NCI-H345 treated with DMSO at 0.1 percent for 48 hours (cell line): ENCODE data around the gene RAB31.

Experiments used
- DNase-seq: peaks from one replicate; lab custom pipeline; 2025; ENCODE audit not compliant: unreplicated experiment; lab: John Stamatoyannopoulos, UW

Gene RAB31

GRCh38 chr18:9858642-9859041 lies 150.5 kb downstream of the RAB31 start:
- DNase-seq, result no peak

- no peak for DNase-seq
Observed at GRCh38 chr18:9859232-9859631, 151.1 kb downstream of the RAB31 start.

GRCh38 chr18:9860682-9861081 lies 152.6 kb downstream of the RAB31 start:
- DNase-seq, result no peak

GRCh38 chr18:9861157-9861556 lies 153.1 kb downstream of the RAB31 start:
- DNase-seq, result no peak

GRCh38 chr18:9861933-9862332 lies 153.8 kb downstream of the RAB31 start:
- no peak for DNase-seq

GRCh38 chr18:9862686-9863085 lies 154.6 kb downstream of the RAB31 start:
- no peak for DNase-seq

GRCh38 chr18:9863282-9863681 lies 155.2 kb downstream of the RAB31 start:
- no peak for DNase-seq

GRCh38 chr18:9865764-9866490 lies 157.8 kb downstream of the RAB31 start:
- DNase-seq, result no peak

GRCh38 chr18:9866627-9867026 lies 158.5 kb downstream of the RAB31 start:
- no peak for DNase-seq

- DNase-seq, result no peak
Observed at GRCh38 chr18:9867071-9867594, 159.0 kb downstream of the RAB31 start.

- peak; percentile 37 for DNase-seq
Observed at GRCh38 chr18:9868857-9869714, 161.0 kb downstream of the RAB31 start.

GRCh38 chr18:9869715-9870430 lies 161.8 kb downstream of the RAB31 start:
- DNase-seq, result no peak

GRCh38 chr18:9870431-9871008 lies 162.4 kb downstream of the RAB31 start:
- DNase-seq, result no peak

- DNase-seq, result no peak
Observed at GRCh38 chr18:9871244-9871746, 163.2 kb downstream of the RAB31 start.

GRCh38 chr18:9872823-9873222 lies 164.7 kb downstream of the RAB31 start:
- DNase-seq, result no peak

GRCh38 chr18:9874728-9875127 lies 166.6 kb downstream of the RAB31 start:
- no peak for DNase-seq

GRCh38 chr18:9876212-9876866 lies 168.2 kb downstream of the RAB31 start:
- DNase-seq, result no peak

GRCh38 chr18:9876867-9877654 lies 169.0 kb downstream of the RAB31 start:
- no peak for DNase-seq

- DNase-seq, result no peak
Observed at GRCh38 chr18:9877655-9878014, 169.5 kb downstream of the RAB31 start.

- no peak for DNase-seq
Observed at GRCh38 chr18:9878095-9878494, 170.0 kb downstream of the RAB31 start.
